ENCODE results near the gene CAPZA2.

The CAPZA2 gene

DNA sequence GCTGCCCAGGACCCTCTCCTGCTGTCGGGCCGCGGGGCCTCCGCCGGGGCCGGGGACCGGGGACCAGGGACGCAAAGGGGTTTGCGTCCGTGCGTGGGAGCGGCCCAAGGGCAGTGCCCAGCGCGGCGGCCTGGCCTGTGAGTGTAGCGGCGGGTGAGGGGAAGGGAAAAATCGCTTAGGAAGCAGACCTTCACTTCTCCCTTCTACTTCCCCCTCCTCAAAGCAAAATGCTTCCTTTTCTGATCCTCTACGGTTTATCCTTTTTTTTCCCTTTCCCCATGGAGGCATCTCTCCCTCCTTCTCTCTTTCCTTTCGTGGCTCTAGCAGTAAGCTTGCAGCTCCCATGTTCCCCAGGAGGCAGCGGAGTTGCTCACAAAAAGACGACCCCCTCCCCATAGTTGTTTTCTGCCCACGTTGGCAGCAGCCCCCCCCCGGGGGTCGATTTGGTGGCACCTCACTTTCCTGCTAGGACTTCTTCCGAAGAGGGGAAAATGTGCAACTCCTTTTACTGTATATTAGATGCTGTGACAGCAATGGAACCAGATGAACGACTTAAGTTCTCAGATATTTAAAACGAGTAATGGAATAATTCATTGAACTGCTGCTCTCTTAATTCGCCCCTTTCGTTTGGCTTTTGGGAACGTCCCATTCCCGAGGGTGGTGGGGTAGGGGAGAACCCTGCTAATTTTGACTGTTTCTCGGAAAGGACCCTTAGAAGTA is 724 bp downstream of the CAPZA2 start:
- peak; percentile 50 for DNase-seq

DNA sequence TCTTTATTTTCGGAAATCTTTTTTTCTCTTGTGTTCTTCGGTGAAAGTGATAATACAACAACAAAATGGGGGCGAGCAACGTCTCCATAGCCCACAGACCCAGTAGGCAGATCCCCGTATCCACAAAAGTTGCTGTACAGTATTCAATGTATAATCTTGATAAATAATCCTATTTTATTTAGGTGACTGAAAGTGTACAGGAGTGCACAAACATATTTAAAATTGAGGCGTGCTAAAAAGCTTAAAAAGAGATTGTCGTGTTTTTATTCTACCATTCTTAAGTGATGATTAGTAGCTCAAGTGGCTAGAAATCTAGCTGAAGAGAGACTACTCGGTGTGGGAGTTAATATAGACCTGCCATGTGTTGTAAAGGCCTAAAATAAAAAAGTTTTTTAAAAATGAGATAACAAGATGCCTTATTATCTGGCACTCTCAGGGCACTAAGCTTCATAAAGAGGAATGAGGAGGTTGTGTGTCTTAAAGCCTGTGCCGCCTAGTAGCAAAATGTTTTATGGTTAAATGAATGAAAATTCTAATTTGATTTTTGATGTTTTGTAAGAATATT is 1.6 kb downstream of the CAPZA2 start:
- no peak for DNase-seq

DNA sequence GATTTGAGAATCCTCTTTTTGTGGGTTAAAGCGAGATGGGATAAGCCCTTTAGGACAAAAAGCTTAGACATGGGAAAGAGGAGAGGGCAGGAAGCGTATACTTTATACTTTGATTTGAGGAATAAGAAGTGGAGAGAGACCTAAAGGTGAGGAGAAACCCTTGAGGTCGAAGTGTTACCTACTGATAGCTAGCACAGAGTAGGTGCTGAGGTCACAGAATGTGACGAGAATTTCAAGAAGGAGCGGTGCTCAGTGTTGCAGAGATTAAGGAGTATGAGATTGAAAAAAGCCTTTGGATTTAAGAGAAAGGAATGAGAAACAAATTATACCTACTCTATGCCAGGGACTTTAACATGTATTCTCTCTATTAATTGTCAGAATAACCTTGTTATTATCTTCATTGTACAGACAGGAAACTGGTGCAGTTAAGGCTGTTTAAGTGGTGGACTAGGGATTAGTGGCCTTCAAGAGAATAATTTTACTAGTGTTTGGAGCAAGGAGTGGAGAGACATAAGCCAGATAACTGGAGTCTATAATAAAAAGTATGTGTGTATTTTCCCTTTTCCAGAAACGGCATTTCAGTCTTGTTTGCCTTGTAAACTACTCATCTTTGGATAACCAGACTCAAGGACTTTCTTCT is 8.8 kb downstream of the CAPZA2 start:
- no peak for DNase-seq

DNA sequence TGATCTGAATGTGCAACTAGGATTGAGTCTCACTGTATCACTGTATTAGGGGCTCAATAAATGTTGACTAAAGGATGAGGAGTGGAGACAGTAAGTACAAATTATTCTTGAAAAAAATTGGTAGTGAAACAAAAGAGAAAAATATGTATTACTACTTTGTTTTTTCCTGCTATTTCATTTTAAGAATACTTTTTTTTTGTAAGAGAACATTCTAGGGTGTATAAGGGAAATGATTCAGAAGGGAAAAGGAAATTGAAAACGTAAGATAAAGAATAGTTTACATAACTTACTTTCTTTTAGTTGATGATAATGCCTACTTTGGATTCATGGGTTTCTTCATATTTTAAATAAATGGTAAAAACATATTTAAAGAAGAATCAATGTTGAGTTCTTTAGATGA is 9.6 kb downstream of the CAPZA2 start:
- DNase-seq: no peak

DNA sequence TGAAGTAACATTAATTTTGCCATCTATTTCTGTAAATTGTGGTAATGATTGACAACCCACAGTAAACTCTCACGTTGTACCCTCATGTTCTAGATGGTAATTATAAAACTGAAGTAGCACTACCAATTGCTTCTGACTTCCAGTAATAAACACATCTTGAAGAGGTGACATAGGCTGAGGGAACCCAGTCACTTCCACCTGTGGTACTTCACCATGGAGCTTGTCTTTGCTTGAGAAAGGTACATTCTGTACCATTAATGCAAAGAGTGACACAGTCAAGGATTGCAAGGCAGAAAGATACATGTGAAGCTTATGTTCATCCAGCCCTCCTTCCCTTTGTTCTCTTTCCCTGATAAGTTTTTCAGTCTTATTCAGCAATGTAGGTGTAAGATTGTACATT is 11.2 kb downstream of the CAPZA2 start:
- DNase-seq: no peak

DNA sequence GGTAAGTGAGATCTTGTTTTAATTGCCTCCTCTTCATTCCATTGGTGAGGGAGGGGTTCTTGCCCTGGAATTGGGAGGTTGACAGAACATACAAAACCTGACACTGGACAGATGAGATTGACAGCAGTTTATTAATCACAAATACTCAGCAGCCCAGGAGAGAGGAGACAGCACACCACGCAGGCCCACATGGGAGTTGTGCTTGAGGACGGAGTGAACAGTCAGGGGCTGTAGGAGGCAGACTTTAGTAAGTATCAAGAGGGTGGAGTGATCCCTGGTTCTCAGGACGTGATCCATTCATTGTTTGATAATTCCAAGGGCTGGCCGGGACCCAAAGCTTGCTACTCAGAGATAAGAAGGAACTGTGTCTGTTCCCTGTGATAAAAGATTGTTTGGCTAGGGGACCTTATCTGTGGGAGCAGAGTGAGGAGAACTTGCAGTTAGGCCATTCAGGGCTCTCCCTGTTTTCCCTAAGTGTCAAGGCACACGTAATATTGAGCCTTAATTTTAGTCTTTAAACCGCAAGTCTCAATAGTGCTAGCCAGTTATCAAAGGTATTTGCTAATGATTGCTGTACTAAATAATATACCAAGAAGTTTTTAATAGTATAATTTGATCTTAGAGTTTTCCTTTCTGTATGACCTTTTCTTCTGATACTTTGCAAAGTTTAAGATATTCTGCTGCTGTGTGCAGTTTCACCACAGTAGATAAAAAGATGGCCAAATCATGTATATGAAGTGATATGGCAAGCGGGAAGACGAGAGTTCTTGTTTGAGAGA is 14.5 kb downstream of the CAPZA2 start:
- no peak for DNase-seq

DNA sequence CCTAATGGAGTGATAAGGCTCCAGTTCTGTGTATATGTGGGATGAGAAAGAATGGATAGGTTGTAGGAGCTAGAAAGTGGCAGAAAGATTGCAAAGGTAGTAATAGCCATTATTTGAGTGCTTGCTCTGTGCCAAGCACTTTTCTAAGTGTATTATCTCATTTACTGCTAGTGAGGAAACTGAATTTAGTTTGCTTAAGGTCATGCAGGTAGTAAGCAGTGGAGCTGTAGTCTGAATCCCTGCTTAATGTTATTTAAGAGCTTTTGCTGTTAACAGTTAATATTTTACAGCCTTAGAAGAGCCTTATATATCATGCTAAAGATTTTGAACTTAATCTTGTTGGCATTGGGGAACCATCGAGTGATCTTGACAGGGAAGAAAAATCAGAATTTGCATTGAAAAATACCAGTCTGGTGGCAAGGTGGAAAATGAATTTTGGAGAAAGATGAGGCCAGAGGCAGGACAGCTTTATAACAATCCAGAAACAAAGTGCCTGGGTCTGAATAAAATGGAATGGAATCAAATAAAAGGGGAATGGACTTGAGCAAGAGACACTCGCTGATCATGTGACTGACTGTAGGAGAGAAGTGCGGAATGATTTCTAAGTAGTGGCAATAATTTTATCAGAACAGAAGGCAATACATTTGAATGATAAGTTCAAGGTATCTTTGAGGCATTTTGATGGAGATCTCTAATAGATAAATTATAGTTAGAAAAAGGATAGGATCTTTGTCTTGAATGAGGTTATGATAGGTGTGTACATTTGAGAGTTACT is 15.2 kb downstream of the CAPZA2 start:
- no peak for DNase-seq

DNA sequence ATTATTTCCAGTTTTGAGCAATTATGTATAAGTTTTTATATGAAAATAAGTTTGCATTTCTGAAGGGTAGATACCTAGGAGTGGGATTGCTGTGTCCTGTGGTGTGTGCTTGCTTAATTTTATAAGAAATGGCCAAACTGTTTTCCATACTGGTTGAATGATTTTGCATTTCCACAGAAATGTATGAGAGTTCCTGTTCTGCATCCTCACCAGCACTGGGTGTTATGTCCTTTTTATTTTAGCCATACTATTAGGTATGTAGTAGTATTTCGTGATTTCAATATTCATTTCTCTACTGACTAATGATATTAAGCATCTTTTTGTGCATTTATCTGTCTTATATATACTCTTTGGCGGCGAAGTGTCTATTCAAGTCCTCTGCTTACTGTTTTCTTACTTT is 22.3 kb downstream of the CAPZA2 start:
- no peak for DNase-seq

DNA sequence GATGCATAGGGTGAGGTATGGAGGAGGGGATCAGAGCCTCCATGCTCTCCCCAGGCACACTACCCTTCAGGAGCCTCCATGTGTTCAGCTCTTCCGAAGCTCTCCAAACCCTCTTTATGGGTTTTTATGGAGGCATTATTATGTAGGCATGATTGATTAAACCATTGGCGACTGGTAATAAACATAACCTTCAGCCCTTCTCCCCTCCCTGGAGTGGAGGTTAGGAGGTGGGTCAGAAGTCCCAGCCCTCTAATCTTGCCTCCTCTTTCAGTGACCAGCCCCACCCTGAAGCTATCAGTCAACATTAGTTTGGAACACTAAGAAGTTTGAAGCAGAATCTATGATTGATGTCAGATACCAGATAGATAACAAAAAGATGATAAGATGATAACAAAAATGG is 23.3 kb downstream of the CAPZA2 start:
- no peak for DNase-seq

DNA sequence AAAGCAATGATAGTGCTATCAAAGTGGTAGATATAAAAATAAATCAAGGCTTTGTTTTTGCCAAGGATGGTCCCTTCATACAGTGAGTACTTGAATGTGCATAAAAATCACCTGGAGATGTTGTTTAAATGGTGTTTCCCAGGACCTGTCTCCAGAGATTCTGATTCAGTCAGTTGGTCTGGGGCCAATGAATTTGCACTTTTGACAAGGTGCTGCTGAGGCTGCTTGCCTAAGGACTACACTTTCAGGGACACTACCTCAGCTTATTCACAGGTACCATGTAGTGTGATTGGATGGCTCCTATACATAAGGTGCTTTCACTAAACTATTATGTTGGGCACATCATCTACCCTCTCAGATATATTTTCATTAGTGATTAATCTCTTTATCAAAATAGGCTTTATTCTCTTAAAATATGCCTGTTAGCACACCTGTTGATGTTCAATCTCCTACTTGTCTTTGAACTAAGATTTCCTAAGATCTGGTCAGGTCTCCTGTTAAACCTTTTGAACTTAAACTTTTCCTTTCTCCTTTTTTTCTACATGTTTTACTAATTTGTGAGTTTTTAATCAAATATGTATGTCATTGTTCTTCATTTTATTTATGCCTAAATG is 24.3 kb downstream of the CAPZA2 start:
- no peak for DNase-seq

DNA sequence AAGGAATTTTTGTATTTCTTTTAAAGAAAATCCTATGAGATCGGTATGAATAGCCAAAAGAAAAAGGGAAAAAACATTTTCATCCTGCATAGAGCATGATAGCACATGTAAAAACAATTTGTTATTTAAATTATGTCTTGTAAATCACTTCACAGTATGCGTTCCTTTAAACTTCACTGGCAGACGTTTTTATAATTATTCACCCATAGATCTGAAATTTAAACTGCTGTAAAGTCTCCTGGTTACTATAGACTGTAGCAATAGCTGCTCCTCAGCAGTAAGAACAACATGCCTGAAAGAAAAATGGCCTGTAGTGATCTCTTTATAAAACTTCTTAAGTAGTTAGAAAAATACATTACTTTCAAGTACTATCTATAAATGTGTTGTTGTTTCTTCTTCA is 26.5 kb downstream of the CAPZA2 start:
- no peak for DNase-seq

DNA sequence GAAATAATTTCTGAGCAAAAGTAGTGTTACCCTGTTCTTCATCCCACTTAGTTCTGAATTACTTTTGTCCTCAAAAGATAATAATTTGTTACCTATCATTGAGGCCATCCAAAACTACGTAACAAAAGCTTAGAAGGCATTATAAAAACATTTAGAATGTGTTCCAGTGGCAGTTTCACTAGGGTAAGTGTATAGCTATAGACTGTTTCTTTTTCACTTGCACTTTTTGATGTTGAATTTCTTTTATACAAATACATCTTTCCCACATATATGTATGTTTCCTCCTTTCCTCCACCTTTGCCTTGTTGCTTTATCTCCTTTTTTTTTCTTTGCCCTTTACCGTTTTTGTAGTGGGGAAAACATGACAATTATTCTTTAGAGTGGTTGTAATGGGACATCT is 33.5 kb downstream of the CAPZA2 start:
- DNase-seq: no peak

DNA sequence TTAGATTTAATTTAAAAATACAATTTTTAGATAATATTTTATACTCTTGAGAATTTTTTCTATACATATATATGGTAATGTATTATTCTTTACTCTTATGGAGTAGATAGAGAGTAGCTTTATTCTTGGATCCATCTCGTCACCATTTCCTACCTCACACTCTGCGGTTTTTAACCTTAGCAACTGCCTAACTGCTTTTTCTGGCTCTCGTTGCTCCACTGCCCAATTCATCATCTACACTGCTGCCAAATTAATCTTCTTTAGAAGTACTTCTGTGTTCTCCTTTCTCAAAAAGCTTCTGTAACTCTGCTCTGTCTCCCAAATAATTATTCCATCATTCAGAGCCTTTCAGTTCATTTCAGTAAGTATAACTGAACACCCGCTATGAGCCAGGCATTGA is 35.3 kb downstream of the CAPZA2 start:
- DNase-seq: no peak

DNA sequence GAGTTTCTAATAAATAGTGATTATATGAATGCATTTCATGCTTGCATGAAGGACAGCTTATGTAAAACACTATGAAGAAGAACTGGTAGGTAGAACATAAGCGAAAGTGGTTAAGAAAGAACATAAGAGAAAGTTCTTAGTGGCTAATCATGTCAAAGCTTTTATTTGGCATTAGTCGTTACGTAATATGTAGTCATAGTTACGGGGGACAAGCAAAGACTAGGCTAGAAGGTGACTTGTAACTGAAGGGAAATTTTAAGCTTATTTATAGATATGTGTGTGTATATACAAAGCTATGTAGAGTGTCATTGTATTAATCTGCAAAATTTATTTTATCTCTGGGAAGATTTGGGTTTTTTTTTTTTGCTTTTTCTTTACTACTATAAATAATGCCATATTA is 36.9 kb downstream of the CAPZA2 start:
- no peak for DNase-seq

DNA sequence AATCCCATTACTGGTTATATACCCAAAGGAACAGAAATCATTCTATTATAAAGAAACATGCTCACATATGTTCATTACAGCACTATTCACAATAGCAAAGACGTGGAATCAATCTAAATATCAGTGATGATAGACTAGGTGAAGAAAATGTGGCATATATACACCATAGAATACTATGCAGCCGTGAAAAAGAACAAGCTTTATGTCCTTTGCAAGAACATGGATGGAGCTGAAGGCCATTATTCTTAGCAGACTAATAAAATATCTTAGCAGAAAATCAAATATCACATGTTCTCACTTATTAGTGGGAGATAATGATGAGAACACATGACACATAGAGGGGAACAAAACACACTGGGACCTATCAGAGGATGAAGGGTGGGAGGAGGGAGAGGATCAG is 38.8 kb downstream of the CAPZA2 start:
- no peak for DNase-seq

DNA sequence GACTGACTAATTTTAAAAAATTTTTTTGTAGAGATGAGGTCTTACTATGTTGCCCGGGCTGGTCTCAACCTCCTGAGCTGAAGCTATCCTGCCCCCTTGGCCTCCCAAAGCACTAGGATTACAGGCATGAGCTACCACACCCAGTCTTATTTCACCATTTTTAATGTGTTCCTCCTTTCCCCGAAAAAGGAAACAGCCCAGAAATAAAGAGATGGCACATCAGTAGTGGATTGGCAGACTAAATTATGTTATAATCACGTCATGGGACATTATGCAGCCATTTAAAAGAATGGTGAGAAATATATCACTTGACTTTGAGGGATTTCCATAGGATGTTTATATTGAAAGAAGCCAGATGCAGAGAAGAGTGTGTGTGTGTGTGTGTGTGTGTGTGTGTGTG is 40.5 kb downstream of the CAPZA2 start:
- DNase-seq: no peak

DNA sequence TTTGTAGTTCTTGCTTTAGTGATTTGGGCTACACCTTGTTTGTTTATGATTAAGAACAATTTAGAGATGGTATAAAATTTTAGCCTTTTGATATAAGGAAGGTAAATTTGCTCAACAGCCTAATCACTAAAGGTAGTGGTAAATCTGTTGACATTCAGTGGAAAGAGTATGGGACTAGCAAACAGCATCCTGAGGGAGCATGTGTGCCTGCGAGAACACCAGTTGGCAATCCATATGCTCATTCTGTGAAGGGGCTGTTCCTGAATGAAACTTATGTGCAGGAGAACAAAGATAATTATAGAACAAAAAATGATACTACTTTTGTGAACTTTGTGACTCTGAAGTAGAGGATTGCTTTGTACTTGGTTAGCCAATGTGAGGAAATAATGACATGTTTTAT is 44.0 kb downstream of the CAPZA2 start:
- DNase-seq: no peak

DNA sequence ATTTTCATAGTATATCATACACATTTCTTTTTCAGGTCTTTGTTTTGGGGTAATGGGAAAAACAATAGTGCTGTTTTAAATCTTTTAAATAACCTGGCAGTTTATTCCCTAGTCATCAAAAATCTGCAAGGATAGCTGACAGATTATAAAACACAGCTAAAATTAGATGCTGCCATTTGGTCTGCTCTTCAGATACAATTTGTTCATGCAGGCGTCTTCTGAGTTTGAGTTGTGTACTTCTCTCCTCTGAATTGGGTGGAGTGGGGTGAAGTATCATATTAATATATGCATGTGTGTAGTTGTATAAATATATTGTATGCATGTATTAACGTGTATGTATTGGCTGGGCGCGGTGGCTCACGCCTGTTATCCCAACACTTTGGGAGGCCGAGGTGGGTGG is 48.0 kb downstream of the CAPZA2 start:
- no peak for DNase-seq

DNA sequence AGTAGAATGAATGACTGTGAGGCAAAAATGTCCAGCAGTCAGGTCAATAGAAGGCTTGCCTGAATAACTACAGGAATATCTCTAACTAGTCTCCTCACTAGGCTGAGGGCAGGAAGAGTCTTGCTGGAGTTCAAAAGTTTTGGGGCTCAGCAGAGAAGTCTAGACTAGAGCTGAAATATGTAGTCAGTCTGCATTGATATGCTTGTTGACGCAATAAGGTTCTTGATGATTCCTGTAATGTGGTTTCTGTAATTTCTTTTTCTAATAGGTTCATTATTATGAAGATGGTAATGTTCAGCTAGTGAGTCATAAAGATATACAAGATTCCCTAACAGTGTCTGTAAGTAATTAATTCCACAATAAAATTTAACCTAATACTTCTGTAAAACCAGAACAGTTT is 49.4 kb downstream of the CAPZA2 start:
- no peak for DNase-seq

DNA sequence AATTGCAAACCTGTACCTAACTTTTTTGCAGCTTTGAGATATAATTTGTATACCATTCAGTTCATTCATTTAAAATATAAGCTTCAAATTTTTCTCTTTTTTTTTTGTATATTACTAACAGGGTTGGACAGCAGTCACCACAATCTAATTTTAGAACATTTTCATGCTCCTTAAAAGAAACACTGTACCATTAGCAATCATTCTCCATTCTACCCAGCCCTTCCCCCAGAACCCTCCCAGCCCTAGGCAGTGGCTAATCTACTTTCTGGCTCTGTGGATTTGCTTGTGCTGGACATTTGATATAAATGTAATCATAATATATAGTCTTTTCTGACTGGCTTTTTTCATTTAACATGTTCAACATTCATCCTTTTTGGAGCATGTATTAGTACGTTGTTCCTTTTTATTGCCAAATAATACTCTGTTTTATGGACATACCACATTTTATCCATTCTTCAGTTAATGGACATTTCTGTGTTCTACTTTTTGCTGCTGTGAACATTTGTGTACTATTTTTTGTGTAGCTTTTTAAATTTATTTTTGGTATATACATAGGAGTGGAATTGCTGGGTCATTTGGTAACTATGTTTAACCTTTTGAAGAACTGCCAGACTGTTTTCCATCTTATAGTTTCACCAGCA is 50.0 kb downstream of the CAPZA2 start:
- DNase-seq: no peak

DNA sequence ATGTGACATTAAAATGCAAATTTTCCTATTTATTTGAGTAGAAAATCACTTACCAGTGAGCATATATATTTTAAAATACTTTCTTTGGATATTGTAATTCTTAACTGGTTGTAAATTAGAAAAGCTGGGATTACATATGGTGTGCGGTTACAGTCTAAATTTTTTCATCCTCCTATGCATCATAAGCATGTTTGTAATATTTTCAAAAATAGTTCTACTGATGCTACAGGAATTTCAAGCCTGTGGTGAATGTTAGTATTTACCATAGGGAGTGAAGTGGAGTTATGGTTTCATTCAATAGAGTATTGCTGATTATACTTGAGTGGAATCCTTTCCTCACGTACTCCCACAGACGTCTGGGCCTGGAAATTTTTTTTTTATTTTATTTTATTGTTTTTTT is 56.3 kb downstream of the CAPZA2 start:
- no peak for DNase-seq

DNA sequence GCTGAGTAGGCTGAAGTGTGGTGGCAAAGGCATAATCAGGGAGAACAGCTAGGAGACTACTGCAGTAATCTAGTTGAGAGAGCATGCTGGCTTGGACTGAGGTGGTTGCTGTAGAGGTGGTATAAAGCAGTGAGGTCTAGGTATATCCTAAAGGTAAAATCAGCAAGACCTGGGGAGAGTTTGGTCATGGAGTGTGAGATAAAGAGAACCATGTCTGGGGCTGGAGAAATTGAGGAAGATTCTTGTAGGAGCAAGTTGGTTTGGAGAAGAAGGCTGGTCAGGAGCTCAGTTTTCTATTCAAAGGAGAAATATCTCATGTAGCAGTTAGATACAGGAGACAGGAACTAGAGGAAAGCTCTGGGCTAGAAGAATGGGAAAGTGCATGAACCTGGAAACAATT is 58.0 kb downstream of the CAPZA2 start:
- no peak for DNase-seq

Measured in right hindlimb (tissue), 1 donor.